ENCODE measurements around the gene TFF1. TPM values are rescaled to one million over a fixed set of nuclear protein-coding genes. Genes with fewer than 3 reads are reported as not detected.

The TFF1 gene
- total RNA-seq, 1 donor from 2014 or later = 136 TPM

- Mint-ChIP-seq H3K4me1 (ENCODE audit: unreplicated experiment) (peaks cover 22% of the 10 kb centered on the region), H3K27me3 (no peaks in the 10 kb centered on the region), H3K4me3 (no peak overlapping the region), H3K27ac (no peak overlapping the region), H3K9me3 (no peaks in the 10 kb centered on the region), H3K36me3 (no peaks in the 10 kb centered on the region)
- TF ChIP-seq CTCF (conservative IDR thresholded peaks at IDR 0.05) = no peak
- DNase-seq (ENCODE audit: extremely low spot score, unreplicated experiment) = no peak
These were observed 31.5 kb upstream of the TFF1 start for GRCh38 chr21:42397746-42398394.

DNA sequence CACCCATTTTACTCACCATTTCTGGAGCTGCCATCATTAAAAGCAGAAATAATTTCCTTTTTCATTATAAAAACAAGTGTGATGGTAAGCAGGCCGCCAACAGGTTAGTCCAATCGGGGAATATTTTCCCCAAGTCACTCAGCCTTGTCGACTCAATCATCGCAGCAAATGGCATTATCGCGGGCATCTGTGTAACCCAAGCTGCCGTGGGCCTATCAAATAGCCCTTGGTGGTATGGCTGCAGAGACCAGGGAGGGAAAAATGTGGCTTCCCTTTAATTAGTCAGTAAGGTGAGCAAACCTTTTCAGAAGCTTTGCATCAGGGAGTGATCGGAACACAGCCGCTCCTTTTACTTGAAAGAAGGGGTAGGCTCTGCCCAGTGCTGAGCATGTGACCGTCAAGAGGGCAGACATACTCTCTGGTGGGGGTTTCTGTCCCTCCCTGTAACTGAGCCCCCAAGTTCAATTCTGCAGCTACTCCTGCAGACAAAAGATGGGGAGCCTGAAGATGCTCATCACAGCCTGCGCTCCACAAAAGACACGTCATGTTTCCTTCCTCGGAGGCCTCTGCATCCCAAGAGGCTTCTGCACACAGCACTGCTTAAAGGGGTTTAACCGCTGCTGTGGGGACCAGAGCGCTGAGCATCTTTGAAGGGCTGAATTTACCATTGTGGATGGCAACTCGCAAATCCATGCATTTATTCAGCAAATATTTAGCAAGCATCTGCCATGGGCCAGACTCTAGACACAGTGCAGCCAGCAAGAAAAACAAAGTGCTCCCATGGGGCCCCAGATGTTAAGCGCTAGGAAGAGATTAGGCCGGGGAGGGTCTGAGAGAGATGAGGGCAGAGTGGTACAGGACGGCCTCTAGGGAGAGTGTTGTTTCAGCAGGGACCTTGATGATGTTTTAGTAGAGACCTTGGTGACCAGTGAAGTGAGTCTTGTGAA is 30.7 kb upstream of the TFF1 start:
- Mint-ChIP-seq H3K36me3 (no peaks in the 10 kb centered on the region), H3K4me1 (ENCODE audit: unreplicated experiment) (peaks cover 22% of the 10 kb centered on the region), H3K27ac (no peak overlapping the region), H3K4me3 (no peak overlapping the region), H3K9me3 (no peaks in the 10 kb centered on the region), H3K27me3 (no peaks in the 10 kb centered on the region)
- no peak for TF ChIP-seq CTCF (conservative IDR thresholded peaks at IDR 0.05)
- no peak for DNase-seq (ENCODE audit: extremely low spot score, unreplicated experiment)

- Mint-ChIP-seq H3K4me3 (no peak within 1 kb of the TSS), H3K9me3 (no peaks in the 10 kb centered on the region), H3K27me3 (no peaks in the 10 kb centered on the region), H3K4me1 (ENCODE audit: unreplicated experiment) (peaks cover 22% of the 10 kb centered on the region), H3K27ac (no peak within 1 kb of the TSS), H3K36me3 (no peaks in the 10 kb centered on the region)
- no peak for DNase-seq (ENCODE audit: extremely low spot score, unreplicated experiment)
- TF ChIP-seq CTCF (conservative IDR thresholded peaks at IDR 0.05) = no peak
These were observed 29.7 kb upstream of the TFF1 start, which contains the start of gene TMPRSS3 for GRCh38 chr21:42395905-42396651. TMPRSS3 (minus strand) TSS chr21:42396052; CDS start chr21:42395417, 635 bp downstream.

GRCh38 chr21:42395302-42395701 is 29.0 kb upstream of the TFF1 start:
- no peak for TF ChIP-seq CTCF (conservative IDR thresholded peaks at IDR 0.05)
- no peak overlapping the region for H3K4me3 Mint-ChIP-seq
- no peak for DNase-seq (ENCODE audit: extremely low spot score, unreplicated experiment)
- H3K27ac Mint-ChIP-seq = no peak overlapping the region
- H3K27me3 Mint-ChIP-seq = no peaks in the 10 kb centered on the region
- H3K9me3 Mint-ChIP-seq = no peaks in the 10 kb centered on the region
- peaks cover 22% of the 10 kb centered on the region for H3K4me1 Mint-ChIP-seq (ENCODE audit: unreplicated experiment)
- H3K36me3 Mint-ChIP-seq = no peaks in the 10 kb centered on the region

DNA sequence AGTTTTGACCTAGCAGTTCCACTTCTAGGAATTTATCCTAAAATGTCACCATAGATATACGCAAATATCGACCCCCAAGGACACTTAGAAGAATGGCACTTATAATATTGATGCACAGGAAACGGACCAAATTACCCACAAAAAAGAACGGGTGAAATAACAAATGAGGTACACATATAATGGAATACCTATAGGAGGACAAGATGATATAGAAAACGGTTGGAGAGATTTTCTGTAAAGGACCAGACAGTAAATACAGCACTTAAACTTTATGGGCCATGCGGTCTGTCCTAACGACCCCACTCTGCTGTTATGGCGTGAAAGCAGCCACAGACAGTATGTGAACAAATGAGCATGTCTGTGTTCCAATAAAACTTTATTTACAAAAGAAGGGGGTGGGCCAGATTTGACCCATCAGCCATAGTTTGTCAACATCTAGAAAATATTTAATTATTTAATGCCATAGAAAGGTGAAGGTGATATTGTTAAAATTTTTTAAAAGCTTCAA is 27.2 kb upstream of the TFF1 start:
- H3K36me3 Mint-ChIP-seq = no peaks in the 10 kb centered on the region
- no peak overlapping the region for H3K4me3 Mint-ChIP-seq
- TF ChIP-seq CTCF (conservative IDR thresholded peaks at IDR 0.05) = no peak
- H3K27ac Mint-ChIP-seq = no peak overlapping the region
- no peak for DNase-seq (ENCODE audit: extremely low spot score, unreplicated experiment)
- H3K9me3 Mint-ChIP-seq = no peaks in the 10 kb centered on the region
- peaks cover 27% of the 10 kb centered on the region for H3K4me1 Mint-ChIP-seq (ENCODE audit: unreplicated experiment)
- no peaks in the 10 kb centered on the region for H3K27me3 Mint-ChIP-seq
